Brain microvascular endothelial cell (primary cell): ENCODE results near the gene UBE2K.

Experiments used
- DNase-seq: peaks from one replicate; pipeline ENCODE4 v3.0.0-alpha.2; 2020
- H3K27ac ChIP-seq: fragments of 250-450 bp; sonication (Bioruptor Pico); 2 replicates; pipeline ENCODE4 v1.5.1; 2020; ENCODE audit warnings: mild to moderate bottlenecking, moderate library complexity
- H3K27me3 ChIP-seq: fragments of 250-450 bp; sonication (Bioruptor Pico); replicated peaks from 2 replicates; pipeline ENCODE4 v1.5.1; 2020; ENCODE audit warnings: mild to moderate bottlenecking
- H3K36me3 ChIP-seq: fragments of 250-450 bp; sonication (Bioruptor Pico); replicated peaks from 2 replicates; pipeline ENCODE4 v1.5.1; 2020; ENCODE audit warnings: mild to moderate bottlenecking
- H3K4me3 ChIP-seq: 2 replicates; pipeline ENCODE4 v1.5.1; 2011; ENCODE audit warnings: low read depth, mild to moderate bottlenecking, control low read depth, low read length, moderate library complexity
- CTCF ChIP-seq: IDR thresholded peaks from 2 replicates; pipeline ENCODE4 v1.5.1; 2011; ENCODE audit warnings: low read depth, mild to moderate bottlenecking, moderate library complexity, low read length, control low read depth, inconsistent platforms; ENCODE audit errors: missing control alignments
- in situ Hi-C: cut with HindIII; loops from 2 replicates; pipeline ENCODE4 v1.10.0; 2017; ENCODE audit warnings: low sequenced_read_pairs, low pct_ligation_motif_present

UBE2K gene

GRCh38 chr4:39745920-39746319 lies 48.0 kb downstream of the UBE2K start:
- in situ Hi-C loops = no loop called here
- H3K4me3 ChIP-seq = no peak overlapping the region
- H3K27ac ChIP-seq = no peak overlapping the region
- H3K27me3 ChIP-seq = no peaks in the 10 kb centered on the region
- no peak for DNase-seq
- peaks cover 5% of the 10 kb centered on the region for H3K36me3 ChIP-seq
- no peak for TF ChIP-seq CTCF

- TF ChIP-seq CTCF = no peak
- in situ Hi-C loops = no loop called here
- no peak for DNase-seq
- no peak overlapping the region for H3K27ac ChIP-seq
- no peaks in the 10 kb centered on the region for H3K27me3 ChIP-seq
- peaks cover 2% of the 10 kb centered on the region for H3K36me3 ChIP-seq
- no peak overlapping the region for H3K4me3 ChIP-seq
These were observed 52.3 kb downstream of the UBE2K start for GRCh38 chr4:39750216-39750615.

GRCh38 chr4:39754309-39754708 lies 56.4 kb downstream of the UBE2K start:
- no peak overlapping the region for H3K27ac ChIP-seq
- no peaks in the 10 kb centered on the region for H3K27me3 ChIP-seq
- no peak overlapping the region for H3K4me3 ChIP-seq
- DNase-seq = no peak
- H3K36me3 ChIP-seq = peaks cover 12% of the 10 kb centered on the region
- TF ChIP-seq CTCF = no peak
- in situ Hi-C loops = no loop called here

GRCh38 chr4:39756159-39756558 lies 58.2 kb downstream of the UBE2K start:
- no peak for TF ChIP-seq CTCF
- no peak for DNase-seq
- Histone ChIP-seq H3K4me3 (no peak overlapping the region), H3K27ac (no peak overlapping the region), H3K27me3 (no peaks in the 10 kb centered on the region), H3K36me3 (peaks cover 21% of the 10 kb centered on the region)
- in situ Hi-C loops = no loop called here

GRCh38 chr4:39758176-39758575 lies 60.2 kb downstream of the UBE2K start:
- in situ Hi-C loops = no loop called here
- DNase-seq = no peak
- Histone ChIP-seq H3K36me3 (peaks cover 26% of the 10 kb centered on the region), H3K27me3 (no peaks in the 10 kb centered on the region), H3K4me3 (no peak overlapping the region), H3K27ac (no peak overlapping the region)
- TF ChIP-seq CTCF = no peak

GRCh38 chr4:39759569-39759968 lies 61.6 kb downstream of the UBE2K start:
- H3K36me3 ChIP-seq = peaks cover 26% of the 10 kb centered on the region

More at GRCh38 chr4:39759569-39759968, 61.6 kb downstream of the UBE2K start:
- no peak for TF ChIP-seq CTCF
- no peak overlapping the region for H3K4me3 ChIP-seq
- H3K27me3 ChIP-seq = no peaks in the 10 kb centered on the region
- H3K27ac ChIP-seq = no peak overlapping the region
- in situ Hi-C loops = no loop called here
- no peak for DNase-seq
